Measurements from ENCODE around the gene LYRM4. TPM values are rescaled to one million over a fixed set of nuclear protein-coding genes. Genes with fewer than 3 reads are reported as not detected.

LYRM4 gene
- total RNA-seq, 1 donor from 2014 or later, result 19.2 TPM

GRCh38 chr6:5184878-5185277 lies 75.9 kb downstream of the LYRM4 start:
- no peak for DNase-seq (ENCODE audit: extremely low spot score in 2 of 2)
- no peaks in the 10 kb centered on the region for H3K9me3 ChIP-seq
- no peaks in the 10 kb centered on the region for H3K36me3 ChIP-seq
- no peaks in the 10 kb centered on the region for H3K4me1 ChIP-seq
- no peak overlapping the region for H3K4me3 ChIP-seq
- no peak for TF ChIP-seq POLR2A (IDR thresholded peaks at IDR 0.05)
- TF ChIP-seq, protein P1, sequence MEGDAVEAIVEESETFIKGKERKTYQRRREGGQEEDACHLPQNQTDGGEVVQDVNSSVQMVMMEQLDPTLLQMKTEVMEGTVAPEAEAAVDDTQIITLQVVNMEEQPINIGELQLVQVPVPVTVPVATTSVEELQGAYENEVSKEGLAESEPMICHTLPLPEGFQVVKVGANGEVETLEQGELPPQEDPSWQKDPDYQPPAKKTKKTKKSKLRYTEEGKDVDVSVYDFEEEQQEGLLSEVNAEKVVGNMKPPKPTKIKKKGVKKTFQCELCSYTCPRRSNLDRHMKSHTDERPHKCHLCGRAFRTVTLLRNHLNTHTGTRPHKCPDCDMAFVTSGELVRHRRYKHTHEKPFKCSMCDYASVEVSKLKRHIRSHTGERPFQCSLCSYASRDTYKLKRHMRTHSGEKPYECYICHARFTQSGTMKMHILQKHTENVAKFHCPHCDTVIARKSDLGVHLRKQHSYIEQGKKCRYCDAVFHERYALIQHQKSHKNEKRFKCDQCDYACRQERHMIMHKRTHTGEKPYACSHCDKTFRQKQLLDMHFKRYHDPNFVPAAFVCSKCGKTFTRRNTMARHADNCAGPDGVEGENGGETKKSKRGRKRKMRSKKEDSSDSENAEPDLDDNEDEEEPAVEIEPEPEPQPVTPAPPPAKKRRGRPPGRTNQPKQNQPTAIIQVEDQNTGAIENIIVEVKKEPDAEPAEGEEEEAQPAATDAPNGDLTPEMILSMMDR (IDR thresholded peaks at IDR 0.05), result no peak
- TF ChIP-seq POLR2AphosphoS5 (IDR thresholded peaks at IDR 0.05; ENCODE audit: insufficient read depth in 1 of 2, low read depth in 1 of 2), result no peak
- no peaks in the 10 kb centered on the region for H3K27me3 ChIP-seq
- intact Hi-C loops (cut with DNase I), result no loop called here
- H3K27ac ChIP-seq, result no peak overlapping the region

DNA sequence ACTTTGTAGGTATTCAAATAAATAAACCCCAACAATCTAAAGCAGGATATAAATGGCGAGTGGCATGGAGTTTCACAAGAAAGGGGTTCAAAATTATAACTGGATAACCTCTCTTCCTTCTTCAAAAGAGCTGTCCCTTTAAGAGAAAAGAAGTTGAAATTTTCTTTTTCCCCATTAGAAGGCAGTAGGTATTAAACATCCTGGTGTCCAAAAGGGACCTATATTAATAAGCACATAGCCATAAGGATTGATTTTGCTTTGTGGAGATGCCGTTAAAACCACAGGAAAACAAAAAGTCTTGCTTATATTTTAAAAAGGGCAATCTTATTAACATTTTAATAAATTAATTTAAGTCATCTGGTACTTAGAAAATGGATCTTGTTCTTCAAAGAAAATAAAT lies 76.5 kb downstream of the LYRM4 start:
- TF ChIP-seq, protein P1 (IDR thresholded peaks at IDR 0.05), result no peak
- no peak for TF ChIP-seq POLR2AphosphoS5 (IDR thresholded peaks at IDR 0.05; ENCODE audit: insufficient read depth in 1 of 2, low read depth in 1 of 2)
- no peak for TF ChIP-seq POLR2A (IDR thresholded peaks at IDR 0.05)
- DNase-seq (ENCODE audit: extremely low spot score in 2 of 2), result no peak
- intact Hi-C loops (cut with DNase I), result no loop called here
- H3K27ac ChIP-seq, result no peak overlapping the region
- H3K4me1 ChIP-seq, result no peaks in the 10 kb centered on the region
- no peak overlapping the region for H3K4me3 ChIP-seq
- no peaks in the 10 kb centered on the region for H3K9me3 ChIP-seq
- no peaks in the 10 kb centered on the region for H3K36me3 ChIP-seq
- no peaks in the 10 kb centered on the region for H3K27me3 ChIP-seq

DNA sequence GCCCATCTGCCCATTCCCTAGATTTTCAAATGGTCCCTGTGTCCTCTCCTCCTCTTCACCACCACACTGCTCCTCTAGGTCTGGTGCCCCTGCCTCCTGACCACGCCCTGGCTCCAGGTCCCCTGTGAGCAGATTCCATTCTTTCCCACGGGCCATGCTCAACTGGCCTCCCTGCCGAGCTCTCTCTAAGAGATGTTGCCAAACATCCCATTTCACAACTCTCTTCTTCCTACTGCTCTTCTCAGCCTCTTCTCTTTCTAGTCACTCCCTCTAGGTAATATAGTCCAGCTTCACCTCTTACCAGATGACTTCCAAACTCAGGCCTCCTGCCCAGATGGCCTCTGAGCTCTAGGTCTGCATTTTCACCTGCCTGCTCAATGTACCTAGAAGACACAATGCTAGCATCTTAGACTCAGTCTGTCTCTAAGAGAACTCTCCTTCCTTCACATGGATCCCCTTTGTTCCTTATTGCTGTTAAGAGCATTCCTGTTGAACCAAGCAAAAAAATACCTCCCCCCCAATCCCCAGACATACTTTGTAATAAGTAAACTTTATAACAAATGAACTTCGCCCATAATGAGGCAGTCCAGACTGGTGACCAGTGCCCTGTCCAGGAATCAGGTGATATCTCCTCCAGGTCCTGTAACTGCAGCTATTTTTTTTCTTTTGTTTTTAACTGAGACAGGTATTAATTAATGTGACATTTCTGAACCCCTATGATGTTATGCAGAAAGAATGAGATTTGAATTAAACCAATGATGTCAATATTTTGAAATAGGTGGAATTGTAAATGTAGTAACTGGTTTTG lies 79.0 kb downstream of the LYRM4 start:
- Histone ChIP-seq H3K27me3 (no peaks in the 10 kb centered on the region), H3K9me3 (no peaks in the 10 kb centered on the region), H3K4me3 (no peak overlapping the region), H3K4me1 (no peaks in the 10 kb centered on the region), H3K36me3 (no peaks in the 10 kb centered on the region), H3K27ac (no peak overlapping the region)
- DNase-seq (ENCODE audit: extremely low spot score in 2 of 2), result no peak
- intact Hi-C loops (cut with DNase I), result no loop called here
- TF ChIP-seq POLR2AphosphoS5 (IDR thresholded peaks at IDR 0.05; ENCODE audit: insufficient read depth in 1 of 2, low read depth in 1 of 2), result no peak
- TF ChIP-seq POLR2A (IDR thresholded peaks at IDR 0.05), result no peak
- TF ChIP-seq, protein P1 (IDR thresholded peaks at IDR 0.05), result no peak

GRCh38 chr6:5180636-5181035 lies 80.1 kb downstream of the LYRM4 start:
- H3K27me3 ChIP-seq, result no peaks in the 10 kb centered on the region

More at GRCh38 chr6:5180636-5181035, 80.1 kb downstream of the LYRM4 start:
- Histone ChIP-seq H3K4me3 (no peak overlapping the region), H3K9me3 (no peaks in the 10 kb centered on the region), H3K4me1 (no peaks in the 10 kb centered on the region), H3K36me3 (no peaks in the 10 kb centered on the region), H3K27ac (no peak overlapping the region)
- TF ChIP-seq POLR2A (IDR thresholded peaks at IDR 0.05) (no peak), POLR2AphosphoS5 (IDR thresholded peaks at IDR 0.05; ENCODE audit: insufficient read depth in 1 of 2, low read depth in 1 of 2) (no peak)
- TF ChIP-seq, protein P1 (IDR thresholded peaks at IDR 0.05), result no peak
- intact Hi-C loops (cut with DNase I), result no loop called here
- DNase-seq (ENCODE audit: extremely low spot score in 2 of 2), result no peak
